ENCODE data around the gene DCDC2C. TPM values are rescaled to one million over a fixed set of nuclear protein-coding genes. Genes with fewer than 3 reads are reported as not detected.

Gene DCDC2C
- total and polyA plus RNA-seq, 10 donors, result 0.03 to 0.22 TPM; not detected in 8

GRCh38 chr2:3739313-3739712 lies 35.9 kb downstream of the DCDC2C start:
- H3K36me3 ChIP-seq, result no peaks in the 10 kb centered on the region
- peak; percentile 72 for DNase-seq
- TF ChIP-seq, protein P1, sequence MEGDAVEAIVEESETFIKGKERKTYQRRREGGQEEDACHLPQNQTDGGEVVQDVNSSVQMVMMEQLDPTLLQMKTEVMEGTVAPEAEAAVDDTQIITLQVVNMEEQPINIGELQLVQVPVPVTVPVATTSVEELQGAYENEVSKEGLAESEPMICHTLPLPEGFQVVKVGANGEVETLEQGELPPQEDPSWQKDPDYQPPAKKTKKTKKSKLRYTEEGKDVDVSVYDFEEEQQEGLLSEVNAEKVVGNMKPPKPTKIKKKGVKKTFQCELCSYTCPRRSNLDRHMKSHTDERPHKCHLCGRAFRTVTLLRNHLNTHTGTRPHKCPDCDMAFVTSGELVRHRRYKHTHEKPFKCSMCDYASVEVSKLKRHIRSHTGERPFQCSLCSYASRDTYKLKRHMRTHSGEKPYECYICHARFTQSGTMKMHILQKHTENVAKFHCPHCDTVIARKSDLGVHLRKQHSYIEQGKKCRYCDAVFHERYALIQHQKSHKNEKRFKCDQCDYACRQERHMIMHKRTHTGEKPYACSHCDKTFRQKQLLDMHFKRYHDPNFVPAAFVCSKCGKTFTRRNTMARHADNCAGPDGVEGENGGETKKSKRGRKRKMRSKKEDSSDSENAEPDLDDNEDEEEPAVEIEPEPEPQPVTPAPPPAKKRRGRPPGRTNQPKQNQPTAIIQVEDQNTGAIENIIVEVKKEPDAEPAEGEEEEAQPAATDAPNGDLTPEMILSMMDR (IDR thresholded peaks at IDR 0.05 in 8 of 11, conservative IDR thresholded peaks at IDR 0.05 in 3 of 11), result no peak
- TF ChIP-seq POLR2A (IDR thresholded peaks at IDR 0.05), result no peak
- no peak for TF ChIP-seq POLR2AphosphoS5 (IDR thresholded peaks at IDR 0.05)
- no peak overlapping the region for H3K4me3 ChIP-seq
- H3K4me1 ChIP-seq, result no peaks in the 10 kb centered on the region
- no peaks in the 10 kb centered on the region for H3K9me3 ChIP-seq
- intact Hi-C loops (cut with DNase I; ENCODE audit: low total_unique reads), result no loop called here
- no peaks in the 10 kb centered on the region for H3K27me3 ChIP-seq (replicated peaks in 1 of 7)
- 90 to 98% (median 95%) methylated on average over 19 of the region's 19 CpGs for WGBS, 5 donors
- H3K27ac ChIP-seq, result no peak overlapping the region

- Histone ChIP-seq H3K4me3 (no peak overlapping the region), H3K4me1 (no peaks in the 10 kb centered on the region), H3K27ac (no peak overlapping the region), H3K9me3 (no peaks in the 10 kb centered on the region), H3K27me3 (replicated peaks in 1 of 7) (no peaks in the 10 kb centered on the region), H3K36me3 (no peaks in the 10 kb centered on the region)
- intact Hi-C loops (cut with DNase I; ENCODE audit: low total_unique reads), result no loop called here
- no peak for TF ChIP-seq POLR2AphosphoS5 (IDR thresholded peaks at IDR 0.05)
- TF ChIP-seq, protein P1 (IDR thresholded peaks at IDR 0.05 in 8 of 11, conservative IDR thresholded peaks at IDR 0.05 in 3 of 11), result no peak
- DNase-seq, result no peak
- WGBS, 5 donors, result 37 to 55% (median 45%) methylated on average over 8 of the region's 8 CpGs
These were observed 38.0 kb downstream of the DCDC2C start for GRCh38 chr2:3741396-3741795.

DNA sequence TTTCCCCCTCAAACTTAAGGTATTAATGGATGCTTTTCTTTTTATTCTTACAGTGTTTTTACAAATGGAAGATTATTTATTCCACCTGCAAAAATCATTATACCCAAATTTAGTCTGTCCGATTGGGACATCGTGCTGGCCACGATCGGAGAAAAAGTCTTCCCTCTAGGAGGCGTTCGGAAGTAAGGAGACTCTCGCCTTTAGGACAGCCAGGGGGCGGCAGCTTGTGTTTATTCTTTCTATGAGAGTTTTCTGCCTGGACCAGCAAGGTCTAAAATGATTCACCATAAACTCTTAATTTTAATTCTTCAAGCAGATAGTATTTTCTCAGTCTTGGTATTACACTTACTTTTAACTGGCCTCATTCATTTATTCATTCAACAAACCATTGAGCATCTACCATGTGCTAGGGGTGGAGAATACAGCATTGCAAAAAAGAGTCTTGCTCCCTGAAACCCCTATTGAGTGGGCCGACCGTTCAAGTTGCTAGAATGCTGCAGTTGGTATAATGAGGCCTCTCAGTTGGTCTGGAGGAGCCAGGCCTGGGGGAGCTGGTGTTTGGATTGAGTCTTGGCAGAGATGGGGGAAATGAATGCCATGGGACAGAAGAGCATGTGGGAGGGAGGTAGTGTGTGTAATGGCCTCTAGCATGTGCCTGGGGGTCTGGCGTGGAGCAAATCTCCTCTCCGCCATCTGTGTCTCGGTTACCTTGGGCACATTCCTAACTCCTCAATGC lies 38.7 kb downstream of the DCDC2C start:
- WGBS, 5 donors, result 87 to 94% (median 92%) methylated on average over 13 of the region's 13 CpGs
- no peak overlapping the region for H3K27ac ChIP-seq
- no peaks in the 10 kb centered on the region for H3K9me3 ChIP-seq
- intact Hi-C loops (cut with DNase I; ENCODE audit: low total_unique reads), result no loop called here
- H3K27me3 ChIP-seq (replicated peaks in 1 of 7), result no peaks in the 10 kb centered on the region
- H3K4me1 ChIP-seq, result no peaks in the 10 kb centered on the region
- H3K4me3 ChIP-seq, result no peak overlapping the region
- no peaks in the 10 kb centered on the region for H3K36me3 ChIP-seq
- TF ChIP-seq POLR2AphosphoS5 (IDR thresholded peaks at IDR 0.05), result no peak
- TF ChIP-seq POLR2A (IDR thresholded peaks at IDR 0.05), result no peak
- TF ChIP-seq, protein P1 (IDR thresholded peaks at IDR 0.05 in 8 of 11, conservative IDR thresholded peaks at IDR 0.05 in 3 of 11), result no peak
- DNase-seq, result no peak

DNA sequence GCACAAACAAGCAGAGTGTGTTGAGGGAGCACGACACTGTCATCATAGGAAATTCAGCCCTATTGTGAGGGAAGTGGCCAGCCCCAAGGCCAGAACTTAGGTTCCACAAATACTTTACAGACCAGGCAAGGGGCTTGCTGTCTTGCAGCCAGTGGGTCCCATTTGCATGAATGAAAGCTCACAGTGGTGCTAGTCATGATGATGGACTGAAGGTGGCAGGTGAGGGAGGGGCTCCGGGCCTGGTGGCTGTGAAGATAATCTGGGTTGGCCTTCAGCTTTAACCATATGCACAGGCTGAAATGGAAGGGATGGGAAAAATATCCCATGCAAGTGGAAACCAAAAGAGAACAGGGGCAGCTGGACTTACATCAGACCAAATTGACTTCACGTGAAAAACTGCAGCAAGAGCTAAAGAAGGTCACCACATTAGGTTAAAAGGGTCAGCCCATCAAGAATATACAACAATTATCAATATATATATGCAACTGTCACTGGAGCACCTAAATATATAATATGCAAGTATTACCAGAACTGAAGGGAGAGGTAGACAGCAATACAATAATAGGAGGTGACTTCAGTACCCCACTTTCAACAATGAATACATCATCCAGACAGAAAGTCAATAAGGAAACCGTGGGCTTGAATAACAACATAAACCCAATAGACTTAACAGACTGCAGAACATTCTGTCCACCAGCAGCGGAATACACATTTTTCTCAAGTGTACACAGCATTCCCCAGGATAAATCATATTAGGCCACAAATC lies 39.6 kb downstream of the DCDC2C start:
- DNase-seq, result no peak
- Histone ChIP-seq H3K27me3 (replicated peaks in 1 of 7) (no peaks in the 10 kb centered on the region), H3K4me1 (no peaks in the 10 kb centered on the region), H3K4me3 (no peak overlapping the region), H3K36me3 (no peaks in the 10 kb centered on the region), H3K9me3 (no peaks in the 10 kb centered on the region), H3K27ac (no peak overlapping the region)
- WGBS, 5 donors, result 82 to 92% (median 83%) methylated on average over 5 of the region's 5 CpGs
- intact Hi-C loops (cut with DNase I; ENCODE audit: low total_unique reads), result no loop called here
- no peak for TF ChIP-seq POLR2AphosphoS5 (IDR thresholded peaks at IDR 0.05)
- TF ChIP-seq, protein P1 (IDR thresholded peaks at IDR 0.05 in 8 of 11, conservative IDR thresholded peaks at IDR 0.05 in 3 of 11), result no peak
- no peak for TF ChIP-seq POLR2A (IDR thresholded peaks at IDR 0.05)

All from spleen (tissue), 11 donors.